GM23338 (cell line): ENCODE results near the gene CEACAM4. TPM values are rescaled to one million over a fixed set of nuclear protein-coding genes. Genes with fewer than 3 reads are reported as not detected.

ENCODE experiments used
- ATAC-seq: fragments of 200-7000 bp; cut with Tn5 transposase; 3 replicates; pipeline ENCODE4 v1.9.1; 2020
- DNase-seq: peaks from one replicate; pipeline ENCODE4 v3.0.0-alpha.2; 2015; ENCODE audit warnings: low spot score
- H2AFZ ChIP-seq: fragments of 200-600 bp; sonication (generic); 2 replicates; pipeline ENCODE4 v1.8.0; 2016; ENCODE audit warnings: antibody characterized with exemption, mild to moderate bottlenecking, moderate library complexity
- H3F3A ChIP-seq: fragments of 200-600 bp; sonication (generic); replicated peaks from 2 replicates; pipeline ENCODE4 v1.8.0; 2017; ENCODE audit warnings: antibody characterized with exemption, mixed run types, low read depth
- H3K27ac ChIP-seq: fragments of 200-600 bp; sonication (generic); 2 replicates; pipeline ENCODE4 v1.6.1; 2016; ENCODE audit warnings: low read depth
- H3K27me3 ChIP-seq: fragments of 200-600 bp; sonication (generic); 2 replicates; pipeline ENCODE4 v1.8.0; 2016; ENCODE audit warnings: mild to moderate bottlenecking, mixed run types, moderate library complexity; ENCODE audit not compliant: insufficient read depth
- H3K36me3 ChIP-seq: fragments of 200-600 bp; sonication (generic); 2 replicates; pipeline ENCODE4 v1.8.0; 2016; ENCODE audit warnings: mild to moderate bottlenecking; ENCODE audit not compliant: insufficient read depth
- H3K4me1 ChIP-seq: fragments of 200-600 bp; sonication (generic); 2 replicates; pipeline ENCODE4 v1.8.0; 2016; ENCODE audit warnings: mild to moderate bottlenecking, moderate library complexity; ENCODE audit not compliant: insufficient read depth
- H3K4me2 ChIP-seq: fragments of 200-600 bp; sonication (generic); 2 replicates; pipeline ENCODE4 v1.7.1; 2017; ENCODE audit warnings: mixed run types
- H3K4me3 ChIP-seq: fragments of 200-600 bp; sonication (generic); 2 replicates; pipeline ENCODE4 v1.6.1; 2016; ENCODE audit warnings: mixed run types
- H3K79me2 ChIP-seq: fragments of 200-600 bp; sonication (generic); replicated peaks from 2 replicates; pipeline ENCODE4 v1.8.0; 2017; ENCODE audit warnings: mild to moderate bottlenecking; ENCODE audit not compliant: insufficient read depth
- H3K9me2 ChIP-seq: fragments of 200-600 bp; sonication (generic); 2 replicates; pipeline ENCODE4 v1.8.0; 2017; ENCODE audit not compliant: insufficient read depth
- H4K20me1 ChIP-seq: fragments of 200-600 bp; sonication (generic); replicated peaks from 2 replicates; pipeline ENCODE4 v1.8.0; 2017; ENCODE audit warnings: mild to moderate bottlenecking; ENCODE audit not compliant: insufficient read depth
- H3K27ac Mint-ChIP-seq: 2 replicates; pipeline ENCODE4 v1.8.0; 2020; ENCODE audit warnings: inconsistent platforms, mild to moderate bottlenecking, moderate library complexity, mixed read lengths
- H3K27me3 Mint-ChIP-seq: 3 replicates; pipeline ENCODE4 v1.8.0; 2022; ENCODE audit warnings: low read depth, mild to moderate bottlenecking, moderate library complexity, mixed read lengths, inconsistent platforms; ENCODE audit not compliant: insufficient read depth, poor library complexity
- H3K36me3 Mint-ChIP-seq: 3 replicates; pipeline ENCODE4 v1.8.0; 2021; ENCODE audit warnings: low read depth, mild to moderate bottlenecking, inconsistent platforms, moderate library complexity, mixed read lengths
- H3K4me1 Mint-ChIP-seq: 3 replicates; pipeline ENCODE4 v1.8.0; 2020; ENCODE audit warnings: mild to moderate bottlenecking, inconsistent platforms, mixed read lengths
- H3K4me3 Mint-ChIP-seq: 3 replicates; pipeline ENCODE4 v1.8.0; 2021; ENCODE audit warnings: moderate library complexity, mild to moderate bottlenecking, inconsistent platforms, mixed read lengths
- H3K9me3 Mint-ChIP-seq: 3 replicates; pipeline ENCODE4 v1.8.0; 2020; ENCODE audit warnings: moderate library complexity, mild to moderate bottlenecking, inconsistent platforms, mixed read lengths
- CREB1 ChIP-seq: fragments of 250-450 bp; sonication (Bioruptor Pico); IDR thresholded peaks from 2 replicates; pipeline ENCODE4 v1.5.0; 2020; ENCODE audit warnings: low read depth, mild to moderate bottlenecking, moderate library complexity
- JUNB ChIP-seq: IDR thresholded peaks from one replicate; pipeline ENCODE4 v1.6.1; 2016; ENCODE audit warnings: antibody characterized with exemption; ENCODE audit not compliant: unreplicated experiment
- REST ChIP-seq: IDR thresholded peaks from one replicate; pipeline ENCODE4 v1.6.1; 2018; ENCODE audit warnings: antibody characterized with exemption; ENCODE audit not compliant: unreplicated experiment
- STAT1 ChIP-seq: IDR thresholded peaks from one replicate; pipeline ENCODE4 v1.6.1; 2016; ENCODE audit warnings: antibody characterized with exemption; ENCODE audit not compliant: unreplicated experiment
- ZNF114 ChIP-seq: fragments of 250-450 bp; sonication (Bioruptor Pico); IDR thresholded peaks from 2 replicates; pipeline ENCODE4 v1.5.0; 2020; ENCODE audit warnings: mild to moderate bottlenecking, moderate library complexity
- ZNF331 ChIP-seq: fragments of 250-450 bp; sonication (Bioruptor Pico); IDR thresholded peaks from 2 replicates; pipeline ENCODE4 v1.5.0; 2020; ENCODE audit warnings: low read depth, mild to moderate bottlenecking, moderate library complexity
- polyA plus RNA-seq: library from polyadenylated mRNA; unstranded; fragments of >200 nt; fragmentation: Nextera tagmentation; extraction: Ambion mirVana; gene quantifications from 2 replicates; pipeline ENCODE4 v1.2.1, GENCODE V29; 2016
- total RNA-seq: library from RNA; depleted of rRNA; stranded (reverse); fragments of >200 nt; shearing (Covaris generic); gene quantifications from 2 replicates; pipeline ENCODE4 v1.2.3, GENCODE V29; 2014
- TF ChIP-seq, protein P1 (sequence below): IDR thresholded peaks from 2 replicates; pipeline ENCODE4 v1.6.1; 2016; ENCODE audit warnings: antibody characterized with exemption
- TF ChIP-seq, protein P2 (sequence below): fragments of 250-450 bp; sonication (Bioruptor Pico); IDR thresholded peaks from 2 replicates; pipeline ENCODE4 v1.5.0; 2020; ENCODE audit warnings: mild to moderate bottlenecking, moderate library complexity

CEACAM4 gene
- total and polyA plus RNA-seq, 2 experiments from 2014 or later, result not detected

DNA sequence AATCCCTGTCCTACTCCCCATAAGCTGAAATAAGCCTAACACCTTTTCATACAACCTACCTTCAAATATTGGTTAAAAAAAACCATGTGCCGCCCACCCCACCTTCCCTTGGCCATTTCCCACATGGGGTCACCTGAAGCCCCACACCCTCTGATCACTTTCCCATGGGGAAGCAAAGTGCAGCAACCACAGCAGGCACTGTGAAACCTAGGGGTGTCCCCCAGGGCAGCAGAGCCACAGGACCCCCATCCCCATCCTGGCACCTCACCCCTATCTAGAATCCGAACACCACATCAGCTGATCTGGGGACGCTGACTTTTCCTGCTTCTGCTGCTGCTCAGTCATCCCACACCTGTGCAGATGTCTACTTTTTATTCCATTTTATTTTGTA is 31.0 kb downstream of the CEACAM4 start:
- no peaks in the 10 kb centered on the region for H3K79me2 ChIP-seq
- no peak overlapping the region for H2AFZ ChIP-seq
- no peak overlapping the region for H3K27ac ChIP-seq
- Mint-ChIP-seq H3K9me3 (no peaks in the 10 kb centered on the region), H3K27ac (no peak overlapping the region), H3K36me3 (no peaks in the 10 kb centered on the region), H3K4me3 (no peak overlapping the region), H3K4me1 (peaks cover 16% of the 10 kb centered on the region), H3K27me3 (peaks cover 16% of the 10 kb centered on the region)
- H3K4me1 ChIP-seq, result peaks cover 13% of the 10 kb centered on the region
- no peak overlapping the region for H3K4me3 ChIP-seq
- H3K4me2 ChIP-seq, result no peak overlapping the region
- peaks cover 49% of the 10 kb centered on the region for H3K27me3 ChIP-seq
- TF ChIP-seq, protein P1, sequence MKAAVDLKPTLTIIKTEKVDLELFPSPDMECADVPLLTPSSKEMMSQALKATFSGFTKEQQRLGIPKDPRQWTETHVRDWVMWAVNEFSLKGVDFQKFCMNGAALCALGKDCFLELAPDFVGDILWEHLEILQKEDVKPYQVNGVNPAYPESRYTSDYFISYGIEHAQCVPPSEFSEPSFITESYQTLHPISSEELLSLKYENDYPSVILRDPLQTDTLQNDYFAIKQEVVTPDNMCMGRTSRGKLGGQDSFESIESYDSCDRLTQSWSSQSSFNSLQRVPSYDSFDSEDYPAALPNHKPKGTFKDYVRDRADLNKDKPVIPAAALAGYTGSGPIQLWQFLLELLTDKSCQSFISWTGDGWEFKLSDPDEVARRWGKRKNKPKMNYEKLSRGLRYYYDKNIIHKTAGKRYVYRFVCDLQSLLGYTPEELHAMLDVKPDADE, result no peak
- TF ChIP-seq JUNB (no peak), CREB1 (no peak), REST (no peak), ZNF331 (CRISPR knock-in tag) (no peak), ZNF114 (no peak), STAT1 (no peak)
- TF ChIP-seq, protein P2, sequence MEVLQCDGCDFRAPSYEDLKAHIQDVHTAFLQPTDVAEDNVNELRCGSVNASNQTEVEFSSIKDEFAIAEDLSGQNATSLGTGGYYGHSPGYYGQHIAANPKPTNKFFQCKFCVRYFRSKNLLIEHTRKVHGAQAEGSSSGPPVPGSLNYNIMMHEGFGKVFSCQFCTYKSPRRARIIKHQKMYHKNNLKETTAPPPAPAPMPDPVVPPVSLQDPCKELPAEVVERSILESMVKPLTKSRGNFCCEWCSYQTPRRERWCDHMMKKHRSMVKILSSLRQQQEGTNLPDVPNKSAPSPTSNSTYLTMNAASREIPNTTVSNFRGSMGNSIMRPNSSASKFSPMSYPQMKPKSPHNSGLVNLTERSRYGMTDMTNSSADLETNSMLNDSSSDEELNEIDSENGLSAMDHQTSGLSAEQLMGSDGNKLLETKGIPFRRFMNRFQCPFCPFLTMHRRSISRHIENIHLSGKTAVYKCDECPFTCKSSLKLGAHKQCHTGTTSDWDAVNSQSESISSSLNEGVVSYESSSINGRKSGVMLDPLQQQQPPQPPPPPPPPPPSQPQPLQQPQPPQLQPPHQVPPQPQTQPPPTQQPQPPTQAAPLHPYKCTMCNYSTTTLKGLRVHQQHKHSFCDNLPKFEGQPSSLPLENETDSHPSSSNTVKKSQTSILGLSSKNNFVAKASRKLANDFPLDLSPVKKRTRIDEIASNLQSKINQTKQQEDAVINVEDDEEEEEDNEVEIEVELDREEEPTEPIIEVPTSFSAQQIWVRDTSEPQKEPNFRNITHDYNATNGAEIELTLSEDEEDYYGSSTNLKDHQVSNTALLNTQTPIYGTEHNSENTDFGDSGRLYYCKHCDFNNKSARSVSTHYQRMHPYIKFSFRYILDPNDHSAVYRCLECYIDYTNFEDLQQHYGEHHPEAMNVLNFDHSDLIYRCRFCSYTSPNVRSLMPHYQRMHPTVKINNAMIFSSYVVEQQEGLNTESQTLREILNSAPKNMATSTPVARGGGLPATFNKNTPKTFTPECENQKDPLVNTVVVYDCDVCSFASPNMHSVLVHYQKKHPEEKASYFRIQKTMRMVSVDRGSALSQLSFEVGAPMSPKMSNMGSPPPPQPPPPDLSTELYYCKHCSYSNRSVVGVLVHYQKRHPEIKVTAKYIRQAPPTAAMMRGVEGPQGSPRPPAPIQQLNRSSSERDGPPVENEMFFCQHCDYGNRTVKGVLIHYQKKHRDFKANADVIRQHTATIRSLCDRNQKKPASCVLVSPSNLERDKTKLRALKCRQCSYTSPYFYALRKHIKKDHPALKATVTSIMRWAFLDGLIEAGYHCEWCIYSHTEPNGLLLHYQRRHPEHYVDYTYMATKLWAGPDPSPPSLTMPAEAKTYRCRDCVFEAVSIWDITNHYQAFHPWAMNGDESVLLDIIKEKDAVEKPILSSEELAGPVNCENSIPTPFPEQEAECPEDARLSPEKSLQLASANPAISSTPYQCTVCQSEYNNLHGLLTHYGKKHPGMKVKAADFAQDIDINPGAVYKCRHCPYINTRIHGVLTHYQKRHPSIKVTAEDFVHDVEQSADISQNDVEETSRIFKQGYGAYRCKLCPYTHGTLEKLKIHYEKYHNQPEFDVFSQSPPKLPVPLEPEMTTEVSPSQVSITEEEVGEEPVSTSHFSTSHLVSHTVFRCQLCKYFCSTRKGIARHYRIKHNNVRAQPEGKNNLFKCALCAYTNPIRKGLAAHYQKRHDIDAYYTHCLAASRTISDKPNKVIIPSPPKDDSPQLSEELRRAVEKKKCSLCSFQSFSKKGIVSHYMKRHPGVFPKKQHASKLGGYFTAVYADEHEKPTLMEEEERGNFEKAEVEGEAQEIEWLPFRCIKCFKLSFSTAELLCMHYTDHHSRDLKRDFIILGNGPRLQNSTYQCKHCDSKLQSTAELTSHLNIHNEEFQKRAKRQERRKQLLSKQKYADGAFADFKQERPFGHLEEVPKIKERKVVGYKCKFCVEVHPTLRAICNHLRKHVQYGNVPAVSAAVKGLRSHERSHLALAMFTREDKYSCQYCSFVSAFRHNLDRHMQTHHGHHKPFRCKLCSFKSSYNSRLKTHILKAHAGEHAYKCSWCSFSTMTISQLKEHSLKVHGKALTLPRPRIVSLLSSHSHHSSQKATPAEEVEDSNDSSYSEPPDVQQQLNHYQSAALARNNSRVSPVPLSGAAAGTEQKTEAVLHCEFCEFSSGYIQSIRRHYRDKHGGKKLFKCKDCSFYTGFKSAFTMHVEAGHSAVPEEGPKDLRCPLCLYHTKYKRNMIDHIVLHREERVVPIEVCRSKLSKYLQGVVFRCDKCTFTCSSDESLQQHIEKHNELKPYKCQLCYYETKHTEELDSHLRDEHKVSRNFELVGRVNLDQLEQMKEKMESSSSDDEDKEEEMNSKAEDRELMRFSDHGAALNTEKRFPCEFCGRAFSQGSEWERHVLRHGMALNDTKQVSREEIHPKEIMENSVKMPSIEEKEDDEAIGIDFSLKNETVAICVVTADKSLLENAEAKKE (CRISPR knock-in tag), result no peak
- DNase-seq, result no peak
- no peaks in the 10 kb centered on the region for H4K20me1 ChIP-seq
- no peaks in the 10 kb centered on the region for H3K9me2 ChIP-seq
- H3K36me3 ChIP-seq, result no peaks in the 10 kb centered on the region
- no peaks in the 10 kb centered on the region for H3F3A ChIP-seq
- no peak for ATAC-seq
